Measurements from ENCODE around the gene OBSCN.

- no peak for TF ChIP-seq CTCF (IDR thresholded peaks at IDR 0.05; ENCODE audit: insufficient read depth, low read depth, low read length)
- TF ChIP-seq EZH2 (IDR thresholded peaks at IDR 0.05; ENCODE audit: insufficient read depth, low read length): no peak
Measured at GRCh38 chr1:228225740-228226139, 17.9 kb downstream of the OBSCN start.
